HG03520 (cell line): ENCODE results near the gene GMPPB.

Experiments used
- ATAC-seq: cut with Tn5 transposase; IDR thresholded peaks from one replicate; pipeline ENCODE4 v1.9.1; 2021; ENCODE audit warnings: mild to moderate bottlenecking, moderate library complexity; ENCODE audit not compliant: unreplicated experiment

Gene GMPPB

GRCh38 chr3:49673121-49673714, 50.5 kb downstream of the GMPPB start:
- ATAC-seq = no peak

GRCh38 chr3:49671291-49672288, 52.2 kb downstream of the GMPPB start:
- ATAC-seq = no peak

GRCh38 chr3:49670940-49671290, 52.8 kb downstream of the GMPPB start:
- no peak for ATAC-seq
